ENCODE measurements around the gene AHCY.
"Not testable (repeated sequence)": the region's sequence is repeated elsewhere in the genome, so short reads cannot be mapped to it uniquely, and the experiment has no call there.

Gene AHCY

GRCh38 chr20:34333786-34334185 is 30.6 kb upstream of the AHCY start:
- Mint-ChIP-seq H3K36me3 (no peaks in the 10 kb centered on the region), H3K27me3 (peaks cover 9% of the 10 kb centered on the region), H3K4me3 (no peak overlapping the region), H3K27ac (no peak overlapping the region), H3K4me1 (no peaks in the 10 kb centered on the region), H3K9me3 (no peaks in the 10 kb centered on the region)
- CTCF ChIA-PET: interaction anchor here (0.9 kb wide), 1 partner anchor 21 kb away, joined by 3 read pairs; no protein-coding TSS in a partner anchor
- DNase-seq: no peak

DNA sequence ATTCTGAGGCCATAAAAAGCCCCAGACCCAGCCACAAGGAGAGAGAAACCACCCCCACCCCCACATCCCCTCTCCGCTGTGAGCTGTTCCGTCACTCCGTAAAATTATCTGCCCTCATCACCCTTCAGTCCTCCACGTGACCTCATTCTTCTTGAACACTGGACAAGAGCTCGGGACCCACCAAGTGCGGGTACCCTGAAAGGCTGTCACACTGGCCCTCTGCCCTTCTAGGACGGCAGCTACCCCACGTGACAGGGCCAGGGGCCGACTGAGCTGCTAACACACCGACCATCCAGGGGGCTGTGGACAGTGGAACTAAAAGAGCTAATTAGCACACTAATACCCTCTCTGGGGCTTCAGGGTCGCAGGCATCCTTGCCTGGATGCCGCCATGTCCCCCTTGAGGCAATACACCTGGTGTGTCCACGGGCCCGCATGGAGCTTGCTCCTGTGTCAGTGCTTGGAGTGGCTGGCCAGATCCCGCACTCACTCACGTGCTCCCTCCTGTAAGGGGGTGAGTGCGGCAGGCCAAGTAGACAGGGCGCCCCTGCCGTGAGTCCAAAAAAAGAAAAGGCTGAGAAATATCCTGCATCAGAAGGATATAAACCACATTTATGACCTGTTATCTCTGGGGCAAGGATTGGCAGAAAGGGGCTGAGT is 29.2 kb upstream of the AHCY start:
- Mint-ChIP-seq H3K4me1 (no peaks in the 10 kb centered on the region), H3K4me3 (no peak overlapping the region), H3K27ac (no peak overlapping the region), H3K27me3 (peaks cover 4% of the 10 kb centered on the region), H3K36me3 (no peaks in the 10 kb centered on the region), H3K9me3 (no peaks in the 10 kb centered on the region)
- DNase-seq: no peak
- CTCF ChIA-PET: no interaction called here

DNA sequence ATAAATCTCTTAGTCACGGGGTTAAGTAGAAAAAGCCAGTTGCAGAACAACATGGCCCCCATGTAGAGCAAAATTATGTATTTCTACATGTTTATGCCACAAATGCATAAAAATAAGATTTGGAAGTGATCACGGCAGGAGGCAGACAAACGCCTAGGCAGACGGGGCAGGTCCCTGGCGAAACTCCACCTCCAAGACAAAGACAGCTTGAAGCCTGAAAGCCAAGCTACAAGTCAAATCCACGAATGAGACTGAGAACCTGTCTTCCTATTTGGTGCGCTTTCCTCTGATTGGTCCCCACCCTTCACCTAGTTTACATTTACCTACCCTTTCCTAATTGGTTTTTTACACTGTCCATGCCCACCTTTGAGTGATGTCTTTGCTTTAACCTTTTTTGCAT is 28.7 kb upstream of the AHCY start:
- Mint-ChIP-seq H3K4me1 (no peaks in the 10 kb centered on the region), H3K4me3 (no peak overlapping the region), H3K27ac (no peak overlapping the region), H3K36me3 (no peaks in the 10 kb centered on the region), H3K9me3 (no peaks in the 10 kb centered on the region), H3K27me3 (peaks cover 4% of the 10 kb centered on the region)
- CTCF ChIA-PET: interaction anchor here (0.8 kb wide), 1 partner anchor 19 kb away, joined by 4 read pairs; no protein-coding TSS in a partner anchor
- no peak for DNase-seq

DNA sequence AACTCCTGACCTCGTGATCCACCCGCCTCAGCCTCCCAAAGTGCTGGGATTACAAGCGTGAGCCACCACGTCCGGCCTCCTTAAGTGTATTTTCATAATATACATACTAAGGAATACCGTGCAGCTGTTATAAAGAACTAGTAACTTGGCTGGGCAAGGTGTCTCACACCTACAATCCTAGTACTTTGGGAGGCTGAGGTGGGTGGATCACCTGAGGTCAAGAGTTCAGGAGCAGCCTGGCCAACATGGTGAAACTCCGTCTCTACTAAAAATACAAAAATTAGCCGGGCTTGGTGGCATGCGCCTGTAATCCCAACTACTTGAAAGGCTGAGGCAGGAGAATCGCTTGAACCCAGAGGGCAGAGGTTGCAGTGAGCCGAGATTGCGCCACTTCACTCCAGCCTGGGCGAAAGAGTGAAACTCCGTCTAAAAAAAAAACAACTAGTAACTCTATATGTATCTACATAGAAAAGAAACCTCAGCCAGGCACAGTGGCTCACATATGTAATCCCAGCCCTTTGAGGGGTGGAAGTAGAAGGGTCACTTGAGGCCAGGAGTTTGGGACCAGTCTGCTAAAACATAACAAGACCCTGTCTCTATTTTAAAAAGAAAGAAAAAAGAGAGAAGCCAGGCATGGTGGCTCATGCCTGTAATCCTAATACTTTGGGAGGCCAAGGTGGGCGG is 27.8 kb upstream of the AHCY start:
- H3K36me3 Mint-ChIP-seq, H3K27ac Mint-ChIP-seq, H3K4me1 Mint-ChIP-seq, H3K4me3 Mint-ChIP-seq, H3K9me3 Mint-ChIP-seq, DNase-seq, H3K27me3 Mint-ChIP-seq: not testable (repeated sequence)
- CTCF ChIA-PET: interaction anchor here (0.8 kb wide), 1 partner anchor 18 kb away, joined by 4 read pairs; no protein-coding TSS in a partner anchor

DNA sequence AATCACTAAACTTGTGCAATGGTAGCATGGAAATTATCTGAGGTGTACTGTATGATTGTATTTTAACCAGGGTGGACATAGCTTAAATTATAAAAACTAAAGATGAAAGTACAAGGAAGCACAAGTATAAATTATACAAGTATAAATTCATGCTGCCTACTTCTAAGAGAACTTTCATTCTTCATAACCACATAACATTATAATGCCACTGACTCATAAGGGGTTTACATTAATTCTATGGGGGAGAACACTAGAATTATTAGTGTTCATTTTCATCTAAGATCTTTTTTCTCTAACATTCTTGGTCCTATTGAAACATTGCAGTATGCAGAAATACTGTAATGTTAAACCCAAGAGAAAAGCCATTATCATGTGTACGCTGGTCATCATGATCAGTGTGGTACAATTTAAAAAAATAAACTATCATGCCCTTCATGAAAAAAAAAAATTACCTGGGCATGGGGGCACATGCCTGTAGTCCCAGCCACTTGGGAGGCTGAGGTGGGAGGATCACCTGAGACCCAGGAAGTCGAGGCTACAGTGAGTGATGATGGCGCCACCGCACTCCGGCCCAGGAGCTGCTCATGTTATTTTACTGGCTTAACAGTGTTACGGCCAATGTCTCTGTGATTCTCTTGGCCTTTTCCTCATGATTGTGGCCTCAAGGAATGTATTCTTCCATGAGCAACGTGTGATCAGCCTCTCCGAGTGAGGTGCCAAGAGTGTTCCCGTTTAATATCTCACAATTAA is 25.9 kb upstream of the AHCY start:
- Mint-ChIP-seq H3K27ac (no peak overlapping the region), H3K4me3 (no peak overlapping the region), H3K36me3 (no peaks in the 10 kb centered on the region), H3K27me3 (peaks cover 9% of the 10 kb centered on the region), H3K4me1 (no peaks in the 10 kb centered on the region), H3K9me3 (no peaks in the 10 kb centered on the region)
- DNase-seq: no peak
- CTCF ChIA-PET: no interaction called here

GRCh38 chr20:34328207-34328606 is 25.1 kb upstream of the AHCY start:
- DNase-seq, H3K9me3 Mint-ChIP-seq, H3K36me3 Mint-ChIP-seq, H3K4me1 Mint-ChIP-seq, H3K4me3 Mint-ChIP-seq, H3K27me3 Mint-ChIP-seq, CTCF ChIA-PET, H3K27ac Mint-ChIP-seq: not testable (repeated sequence)

GRCh38 chr20:34324541-34324940 is 21.4 kb upstream of the AHCY start:
- no peaks in the 10 kb centered on the region for H3K36me3 Mint-ChIP-seq
- DNase-seq: no peak
- no peaks in the 10 kb centered on the region for H3K9me3 Mint-ChIP-seq
- H3K27me3 Mint-ChIP-seq: peaks cover 14% of the 10 kb centered on the region
- CTCF ChIA-PET: interaction anchor here (1.4 kb wide), 1 partner anchor 12 kb away, joined by 4 read pairs; no protein-coding TSS in a partner anchor
- no peak overlapping the region for H3K4me3 Mint-ChIP-seq
- H3K4me1 Mint-ChIP-seq: no peaks in the 10 kb centered on the region
- H3K27ac Mint-ChIP-seq: no peak overlapping the region

DNA sequence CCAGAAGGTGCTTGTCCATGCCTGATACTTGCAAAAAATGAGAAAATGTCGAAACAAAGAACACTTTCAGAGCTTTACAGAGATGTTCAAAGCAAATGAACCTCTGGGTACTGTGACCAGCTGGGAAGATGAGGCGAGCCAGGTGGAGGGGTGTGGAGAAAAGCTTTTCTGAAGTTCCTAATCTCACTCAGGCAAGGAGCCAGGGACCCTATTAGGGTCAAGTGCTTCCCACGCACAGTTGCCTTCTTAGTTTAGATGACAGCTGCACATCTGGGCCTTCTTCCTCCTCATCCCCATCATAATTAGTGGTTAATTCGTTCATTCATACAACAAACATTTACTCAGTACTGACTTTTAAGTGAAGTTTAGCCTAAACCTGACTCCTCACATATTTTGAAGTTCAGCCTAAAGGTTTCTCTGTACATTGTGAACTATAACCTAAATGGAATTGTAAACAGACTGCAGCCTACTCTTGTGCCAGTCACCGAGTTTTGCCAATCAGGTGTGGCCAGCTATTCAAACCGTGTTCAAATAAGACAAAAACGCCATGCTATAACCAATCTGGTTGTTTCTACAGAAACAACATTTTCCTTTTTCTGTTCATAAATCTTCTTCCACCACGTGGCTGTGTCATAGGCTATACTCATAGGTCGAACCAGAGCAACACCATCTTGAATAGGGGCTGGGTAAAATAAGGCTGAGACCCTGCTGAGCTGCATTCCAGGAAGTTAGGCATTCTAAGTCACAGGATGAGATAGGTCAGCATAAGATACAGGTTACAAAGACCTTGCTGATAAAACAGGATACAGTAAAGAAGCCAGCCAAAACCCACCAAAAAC is 19.3 kb upstream of the AHCY start:
- no peaks in the 10 kb centered on the region for H3K9me3 Mint-ChIP-seq
- peaks cover 26% of the 10 kb centered on the region for H3K27me3 Mint-ChIP-seq
- CTCF ChIA-PET: interaction anchor here (2.4 kb wide), 1 partner anchor 10 kb away, joined by 13 read pairs; no protein-coding TSS in a partner anchor
- H3K4me1 Mint-ChIP-seq: no peaks in the 10 kb centered on the region
- H3K36me3 Mint-ChIP-seq: no peaks in the 10 kb centered on the region
- H3K4me3 Mint-ChIP-seq: no peak overlapping the region
- H3K27ac Mint-ChIP-seq: no peak overlapping the region
- no peak for DNase-seq

DNA sequence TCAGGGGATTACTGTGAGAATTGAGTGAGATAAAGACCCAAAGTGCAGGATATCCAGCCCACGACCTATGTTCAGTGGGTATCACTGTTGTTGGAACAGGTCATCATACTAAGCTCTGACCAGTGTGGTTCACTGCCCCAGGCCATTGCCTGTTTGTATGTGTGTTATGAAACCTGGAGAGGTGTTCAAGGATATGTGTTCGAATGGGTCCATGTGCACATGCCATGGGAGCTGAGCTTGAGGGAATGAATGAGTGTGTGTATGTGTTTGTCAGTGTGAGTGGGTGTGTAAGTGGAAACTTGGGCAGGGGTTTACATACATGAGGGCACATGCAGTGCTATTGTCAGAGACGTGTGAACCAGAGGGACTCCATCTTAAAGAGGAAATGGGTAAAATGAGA is 17.7 kb upstream of the AHCY start:
- Mint-ChIP-seq H3K36me3 (no peaks in the 10 kb centered on the region), H3K4me1 (no peaks in the 10 kb centered on the region), H3K4me3 (no peak overlapping the region), H3K27me3 (peaks cover 32% of the 10 kb centered on the region), H3K27ac (no peak overlapping the region), H3K9me3 (no peaks in the 10 kb centered on the region)
- no peak for DNase-seq
- CTCF ChIA-PET: no interaction called here

- Mint-ChIP-seq H3K27ac (no peak overlapping the region), H3K27me3 (peaks cover 31% of the 10 kb centered on the region), H3K9me3 (no peaks in the 10 kb centered on the region), H3K4me1 (no peaks in the 10 kb centered on the region), H3K36me3 (no peaks in the 10 kb centered on the region), H3K4me3 (no peak overlapping the region)
- no peak for DNase-seq
- CTCF ChIA-PET: no interaction called here
These were observed 15.7 kb upstream of the AHCY start for GRCh38 chr20:34318609-34319443.

- Mint-ChIP-seq H3K27ac (no peak overlapping the region), H3K36me3 (no peaks in the 10 kb centered on the region), H3K27me3 (peaks cover 44% of the 10 kb centered on the region), H3K4me1 (peaks cover 13% of the 10 kb centered on the region), H3K9me3 (no peaks in the 10 kb centered on the region), H3K4me3 (no peak overlapping the region)
- CTCF ChIA-PET: interaction anchor here (1.7 kb wide), 1 partner anchor 134 kb away, joined by 3 read pairs; no protein-coding TSS in a partner anchor
- no peak for DNase-seq
These were observed 13.2 kb upstream of the AHCY start for GRCh38 chr20:34316196-34316814.

GRCh38 chr20:34315236-34315635 is 12.1 kb upstream of the AHCY start:
- H3K27ac Mint-ChIP-seq: no peak overlapping the region
- no peak overlapping the region for H3K4me3 Mint-ChIP-seq
- H3K36me3 Mint-ChIP-seq: no peaks in the 10 kb centered on the region
- peaks cover 49% of the 10 kb centered on the region for H3K27me3 Mint-ChIP-seq
- no peak for DNase-seq
- H3K4me1 Mint-ChIP-seq: peaks cover 13% of the 10 kb centered on the region
- H3K9me3 Mint-ChIP-seq: no peaks in the 10 kb centered on the region
- CTCF ChIA-PET: interaction anchor here (0.6 to 5.6 kb wide), 5 partner anchors 48 to 396 kb away, joined by 3 to 142 read pairs (median 3); partner anchors contain the start of genes DYNLRB1 and ITCH
